GM12878 (cell line): ENCODE measurements around the gene ITGAD. TPM values are rescaled to one million over a fixed set of nuclear protein-coding genes. Genes with fewer than 3 reads are reported as not detected.

Experiments used
- ATAC-seq: fragments of 200-7000 bp; cut with Tn5 transposase; 3 replicates; pipeline ENCODE4 v1.9.1; 2020; ENCODE audit warnings: mild to moderate bottlenecking, moderate library complexity
- BruUV-seq: library from RNA; stranded (reverse); fragments of 400-500 nt; replicated peaks from 2 replicates; lab custom pipeline; 2021; lab: Mats Ljungman, UMichigan
- CTCF ChIA-PET: fragments of 300-600 bp; sonication (Branson Sonifier 250); formaldehyde crosslinking; extraction: SDS; loops from one replicate; lab custom pipeline; 2021; ENCODE audit warnings: inconsistent platforms; lab: Yijun Ruan, JAX
- POLR2A ChIA-PET: fragments of 350-600 bp; formaldehyde crosslinking; extraction: SDS; loops from one replicate; lab custom pipeline; 2021; ENCODE audit warnings: inconsistent platforms; lab: Charles Lee
- RAD21 ChIA-PET: fragments of 300-600 bp; sonication (Branson Sonifier 250); formaldehyde crosslinking; loops from one replicate; lab custom pipeline; 2023; ENCODE audit warnings: antibody characterized with exemption; ENCODE audit not compliant: unreplicated experiment; lab: Charles Lee
- SMC1A ChIA-PET: fragments of 300-600 bp; sonication (Branson Sonifier 250); formaldehyde crosslinking; loops from one replicate; lab custom pipeline; 2023; ENCODE audit not compliant: unreplicated experiment, uncharacterized antibody; lab: Charles Lee
- DNase-seq: peaks from one replicate; pipeline ENCODE4 v3.0.0-alpha.2; 2011; ENCODE audit warnings: low read depth, low spot score
- FAIRE-seq: peaks from 3 replicates; lab custom pipeline; 2011; peaks lifted over from hg19 to GRCh38; lab: Jason Lieb, UNC
- H2AFZ ChIP-seq: 2 replicates; pipeline ENCODE4 v1.6.0; 2011; ENCODE audit warnings: low read depth, low read length, control low read depth; ENCODE audit not compliant: control insufficient read depth
- H3K27ac ChIP-seq: 2 replicates; pipeline ENCODE4 v1.5.1; 2011; ENCODE audit warnings: control low read depth; ENCODE audit not compliant: control insufficient read depth, insufficient read depth
- H3K27me3 ChIP-seq, 2 experiments: replicated peaks in 1 of 2; 2 replicates each; pipeline versions ENCODE4 v1.6.0 to v1.6.1; 2011; ENCODE audit warnings: low read length in 1 of 2; ENCODE audit not compliant: control insufficient read depth in 2 of 2, insufficient read depth in 2 of 2
- H3K36me3 ChIP-seq, 2 experiments: 2 replicates each; pipeline ENCODE4 v1.5.1; 2011; ENCODE audit warnings: low read length in 1 of 2; ENCODE audit not compliant: control insufficient read depth in 2 of 2, insufficient read depth in 2 of 2
- H3K4me1 ChIP-seq: 2 replicates; pipeline ENCODE4 v1.6.1; 2011; ENCODE audit warnings: mild to moderate bottlenecking, low read length, moderate library complexity, mixed read lengths; ENCODE audit not compliant: control insufficient read depth, insufficient read depth
- H3K4me2 ChIP-seq: 2 replicates; pipeline ENCODE4 v1.6.0; 2011; ENCODE audit warnings: control low read depth; ENCODE audit not compliant: control insufficient read depth, insufficient read depth
- H3K4me3 ChIP-seq: fragments of 200-600 bp; sonication (generic); 2 replicates; pipeline ENCODE4 v1.5.1; 2016
- H3K79me2 ChIP-seq: 2 replicates; pipeline ENCODE4 v1.6.0; 2011; ENCODE audit warnings: low read length; ENCODE audit not compliant: control insufficient read depth, insufficient read depth
- H3K9ac ChIP-seq: 2 replicates; pipeline ENCODE4 v1.8.0; 2011; ENCODE audit warnings: low read length, control low read depth, mixed read lengths; ENCODE audit not compliant: control insufficient read depth, insufficient read depth
- H3K9me3 ChIP-seq: replicated peaks from 3 replicates; pipeline ENCODE4 v1.5.1; 2011; ENCODE audit warnings: mild to moderate bottlenecking, low read length; ENCODE audit not compliant: control insufficient read depth, insufficient read depth
- H4K20me1 ChIP-seq: 2 replicates; pipeline ENCODE4 v1.6.0; 2011; ENCODE audit not compliant: control insufficient read depth, insufficient read depth
- BCL11A ChIP-seq: IDR thresholded peaks from 2 replicates; pipeline ENCODE4 v1.6.1; 2011; ENCODE audit warnings: low read depth, low read length
- HSF1 ChIP-seq: fragments of 150-350 bp; IDR thresholded peaks from 2 replicates; pipeline ENCODE4 v1.6.1; 2014; ENCODE audit warnings: mild to moderate bottlenecking, low read depth, low read length
- IRF3 ChIP-seq: fragments of 450-650 bp; IDR thresholded peaks from 2 replicates; pipeline ENCODE4 v1.6.1; 2014; ENCODE audit warnings: mild to moderate bottlenecking
- MEF2B ChIP-seq: fragments of 450-650 bp; IDR thresholded peaks from 2 replicates; pipeline ENCODE4 v1.6.1; 2018; ENCODE audit warnings: mild to moderate bottlenecking, moderate library complexity; ENCODE audit not compliant: partially characterized antibody, poor library complexity, severe bottlenecking
- PKNOX1 ChIP-seq: fragments of 450-650 bp; IDR thresholded peaks from 2 replicates; pipeline ENCODE4 v1.6.1; 2016; ENCODE audit warnings: mild to moderate bottlenecking
- YY1 ChIP-seq: IDR thresholded peaks from 2 replicates; pipeline ENCODE4 v1.6.1; 2011; ENCODE audit warnings: low read depth, mild to moderate bottlenecking, low read length
- ZNF384 ChIP-seq: IDR thresholded peaks from 2 replicates; pipeline ENCODE4 v1.6.1; 2012; ENCODE audit warnings: low read depth, mild to moderate bottlenecking, low read length, improper control_type of control experiment, borderline replicate concordance
- WGBS: methylation state at CpG from one replicate; pipeline ENCODE4 v1.1.6; 2016; ENCODE audit warnings: low lambda C conversion rate; ENCODE audit not compliant: insufficient replicate concordance, insufficient coverage; ENCODE audit errors: missing lambda C conversion rate; 5-methylcytosine and 5-hydroxymethylcytosine counted together
- in situ Hi-C: fragments of 300-500 bp; cut with MboI; formaldehyde crosslinking; loops from 9 replicates; pipeline ENCODE4 v1.14.3; 2018; ENCODE audit warnings: mixed read lengths
- intact Hi-C: fragments of 100-400 bp; cut with micrococcal nuclease; formaldehyde crosslinking; loops from one replicate; pipeline ENCODE4 v1.14.2; 2022; ENCODE audit not compliant: unreplicated experiment
- polyA plus RNA-seq, 11 experiments: library from polyadenylated mRNA; depleted of rRNA in 4 of 11; unstranded in 6 of 11; stranded (reverse) in 5 of 11; fragments of >200 nt; fragmentation: Nextera tagmentation in 4 of 11; fragmentation: Illumina TruSeq in 1 of 11; extraction: Ambion mirVana in 4 of 11; extraction: Trizol in 1 of 11; gene quantifications; 1 replicate in 1 of 11; 2 replicates in 10 of 11; pipeline versions ENCODE4 v1.2.1 to v1.2.3, GENCODE V29; 2011 to 2016; ENCODE audit warnings: inconsistent platforms in 2 of 11, missing spikeins in 2 of 11, low read depth in 1 of 11
- total RNA-seq, 4 experiments: library from RNA; depleted of rRNA in 3 of 4; stranded (reverse); fragments of >200 nt in 3 of 4; fragmentation: Illumina TruSeq in 1 of 4; extraction: Trizol in 1 of 4; gene quantifications; 2 replicates each; pipeline versions ENCODE4 v1.2.1 to v1.2.3, GENCODE V29; 2013 to 2021

The ITGAD gene
- total and polyA plus RNA-seq, 10 of the 15 experiments (the other 5 are each of a cell fraction or from before 2014, with no cell fraction given) = 0.29 to 4.0 (median 1.2) TPM

GRCh38 chr16:31363721-31364120 is 29.4 kb upstream of the ITGAD start (continued):
- TF ChIP-seq MEF2B = no peak
- TF ChIP-seq PKNOX1 = no peak
- TF ChIP-seq IRF3 = no peak
- no peak for TF ChIP-seq ZNF384

- Histone ChIP-seq H3K9ac (no peak overlapping the region), H3K9me3 (no peaks in the 10 kb centered on the region), H3K79me2 (no peaks in the 10 kb centered on the region), H3K27me3 (no peaks in the 10 kb centered on the region), H3K36me3 (no peaks in the 10 kb centered on the region), H3K4me3 (no peak overlapping the region), H3K4me1 (peaks cover 6% of the 10 kb centered on the region), H3K4me2 (no peak overlapping the region), H3K27ac (no peak overlapping the region), H2AFZ (no peak overlapping the region), H4K20me1 (no peaks in the 10 kb centered on the region)
- no peak for DNase-seq
- BruUV-seq = no TSS peak
- ChIA-PET RAD21 (interaction anchor here (2.4 kb wide), 1 partner anchor 9 kb away, joined by 11 read pairs; the partner anchor contains the start of gene ITGAX), SMC1A (interaction anchor here (1.5 to 2.0 kb wide), 2 partner anchors 9 to 19 kb away, joined by 3 to 7 read pairs; partner anchors contain the start of gene ITGAX), POLR2A (interaction anchor here (0.6 to 1.2 kb wide), 2 partner anchors 80 to 129 kb away, joined by 3 to 5 read pairs; no protein-coding TSS in a partner anchor), CTCF (interaction anchor here (0.7 to 1.6 kb wide), 2 partner anchors 18 to 180 kb away, joined by 3 to 7 read pairs; no protein-coding TSS in a partner anchor)
- intact Hi-C loops = no loop called here
- in situ Hi-C loops = no loop called here
- WGBS = 64% methylated on average over 5 of the region's 6 CpGs
- no peak for TF ChIP-seq PKNOX1
- no peak for TF ChIP-seq YY1
- no peak for TF ChIP-seq BCL11A
- TF ChIP-seq HSF1 = no peak
- no peak for FAIRE-seq
- no peak for ATAC-seq
Observed at GRCh38 chr16:31364421-31364820, 28.7 kb upstream of the ITGAD start.
